Lung (tissue), 12 donors: ENCODE measurements around the gene SCARF2. TPM values are rescaled to one million over a fixed set of nuclear protein-coding genes. Genes with fewer than 3 reads are reported as not detected.

Source experiments
- ATAC-seq: fragments of 200-7000 bp; cut with Tn5 transposase; one replicate; pipeline ENCODE4 v1.9.1; 2020; ENCODE audit warnings: moderate number of reproducible peaks; ENCODE audit not compliant: insufficient read depth, low FRiP score
- DNase-seq, 3 donors: peaks; one replicate each; pipeline ENCODE4 v3.0.0-alpha.2; 2013 to 2017
- H3K27ac ChIP-seq, 2 donors: one replicate each; pipeline ENCODE4 v1.5.1; 2013; ENCODE audit warnings: mild to moderate bottlenecking in 2 of 2, moderate library complexity in 2 of 2, control low read depth in 1 of 2, inconsistent platforms in 1 of 2, low read depth in 1 of 2, low read length in 1 of 2
- H3K27me3 ChIP-seq, 3 donors: one replicate each; pipeline ENCODE4 v1.5.1; 2013; ENCODE audit warnings: low read length in 2 of 3; ENCODE audit not compliant: control insufficient read depth in 3 of 3, insufficient read depth in 3 of 3
- H3K36me3 ChIP-seq, 4 donors: one replicate each; pipeline ENCODE4 v1.5.1; 2013; ENCODE audit warnings: low read length in 4 of 4, mild to moderate bottlenecking in 1 of 4, moderate library complexity in 1 of 4; ENCODE audit not compliant: control insufficient read depth in 4 of 4, insufficient read depth in 4 of 4
- H3K4me1 ChIP-seq, 5 donors: one replicate each; pipeline ENCODE4 v1.5.1; 2013; ENCODE audit warnings: low read length in 5 of 5, mild to moderate bottlenecking in 2 of 5, moderate library complexity in 1 of 5; ENCODE audit not compliant: control insufficient read depth in 5 of 5, insufficient read depth in 5 of 5
- H3K4me3 ChIP-seq: one replicate; pipeline ENCODE4 v1.5.1; 2013; ENCODE audit warnings: mild to moderate bottlenecking, control low read depth, moderate library complexity
- H3K9ac ChIP-seq, 2 donors: one replicate each; pipeline ENCODE4 v1.5.1; 2013; ENCODE audit warnings: low read length in 2 of 2, control low read depth in 1 of 2; ENCODE audit not compliant: insufficient read depth in 1 of 2
- H3K9me3 ChIP-seq, 4 donors: one replicate each; pipeline ENCODE4 v1.5.1; 2013; ENCODE audit warnings: low read length in 3 of 4, mild to moderate bottlenecking in 1 of 4, moderate library complexity in 1 of 4; ENCODE audit not compliant: control insufficient read depth in 4 of 4, insufficient read depth in 3 of 4
- CTCF ChIP-seq: IDR thresholded peaks from 2 replicates; pipeline ENCODE4 v1.5.1; 2012; ENCODE audit warnings: mild to moderate bottlenecking; ENCODE audit errors: control extremely low read depth, extremely low read depth
- WGBS, 2 donors: extraction: QIAGEN DNeasy Blood & Tissue Kit; methylation state at CpG; one replicate each; pipeline ENCODE4 v1.1.7; 2013; 5-methylcytosine and 5-hydroxymethylcytosine counted together
- polyA plus RNA-seq, 2 donors: library from polyadenylated mRNA; stranded (reverse); fragments of 200-250 nt; gene quantifications; one replicate each; pipeline ENCODE4 v1.2.1, GENCODE V29; 2013
- total RNA-seq, 2 donors: library from RNA; depleted of rRNA in 1 of 2; stranded (reverse); fragments of >200 nt in 1 of 2; gene quantifications; one replicate each; pipeline ENCODE4 v1.2.1, GENCODE V29; 2014 to 2021
- donor health status: control.
- donor health status: control.
- donor health status: Bipolar disorder and iron deficiency.
- donor health status: healthy.
- donor health status: DM: yes; HTN: yes; CAD: no.

Gene SCARF2
- total and polyA plus RNA-seq, 4 donors = 4.7 to 32.9 (median 16.4) TPM

GRCh38 chr22:20428496-20429253 lies 8.9 kb downstream of the SCARF2 start:
- peaks cover 0 to 46% (median 14%) of the 10 kb centered on the region in 5 donors for H3K4me1 ChIP-seq
- peaks cover 0 to 16% (median 11%) of the 10 kb centered on the region in 4 donors for H3K36me3 ChIP-seq
- H3K27ac ChIP-seq = no peak overlapping the region
- 61 to 78% methylated on average over 23 of the region's 23 CpGs for WGBS, 2 donors
- DNase-seq = no peak
- H3K9ac ChIP-seq = no peak overlapping the region
- H3K27me3 ChIP-seq = peaks cover 0 to 23% (median 0%) of the 10 kb centered on the region in 3 donors
- H3K4me3 ChIP-seq = no peak overlapping the region
- H3K9me3 ChIP-seq = no peaks in the 10 kb centered on the region
- no peak for TF ChIP-seq CTCF
- no peak for ATAC-seq

- Histone ChIP-seq H3K4me1 (peaks cover 0 to 46% (median 14%) of the 10 kb centered on the region in 5 donors), H3K27ac (no peak overlapping the region), H3K9ac (no peak overlapping the region), H3K36me3 (peaks cover 0 to 16% (median 11%) of the 10 kb centered on the region in 4 donors), H3K4me3 (no peak overlapping the region), H3K9me3 (no peaks in the 10 kb centered on the region), H3K27me3 (peaks cover 0 to 23% (median 0%) of the 10 kb centered on the region in 3 donors)
- no peak for TF ChIP-seq CTCF
- ATAC-seq (no peak), DNase-seq (no peak)
- 94 to 97% methylated on average over 4 of the region's 4 CpGs for WGBS, 2 donors
Measured at GRCh38 chr22:20427945-20428417, 9.6 kb downstream of the SCARF2 start.

GRCh38 chr22:20427104-20427944 lies 10.3 kb downstream of the SCARF2 start:
- DNase-seq (no peak), ATAC-seq (no peak)
- no peak overlapping the region for H3K9ac ChIP-seq
- H3K27me3 ChIP-seq = peaks cover 0 to 23% (median 0%) of the 10 kb centered on the region in 3 donors
- 95 to 97% methylated on average over 8 of the region's 8 CpGs for WGBS, 2 donors
- H3K4me3 ChIP-seq = no peak overlapping the region
- H3K27ac ChIP-seq = no peak overlapping the region
- no peak for TF ChIP-seq CTCF
- no peaks in the 10 kb centered on the region for H3K9me3 ChIP-seq
- H3K4me1 ChIP-seq = peaks cover 0 to 52% (median 14%) of the 10 kb centered on the region in 5 donors
- peaks cover 0 to 16% (median 11%) of the 10 kb centered on the region in 4 donors for H3K36me3 ChIP-seq
